Thoracic aorta (tissue), 2 donors: ENCODE results near the gene RBPJL. TPM values are rescaled to one million over a fixed set of nuclear protein-coding genes. Genes with fewer than 3 reads are reported as not detected.

ENCODE experiments used
- ATAC-seq: fragments of 150-250 bp; one replicate; pipeline ENCODE4 v1.8.0; 2017; ENCODE audit warnings: low read depth; ENCODE audit not compliant: insufficient number of reproducible peaks, low FRiP score
- DNase-seq: peaks from one replicate; pipeline ENCODE4 v3.0.0-alpha.2; 2020; ENCODE audit warnings: low spot score
- H3K27ac ChIP-seq, 2 donors: fragments of 200-600 bp; sonication (generic); 1 replicate in 1 of 2; 2 replicates in 1 of 2; pipeline ENCODE4 v1.5.1; 2016; ENCODE audit warnings: mild to moderate bottlenecking in 2 of 2, moderate library complexity in 2 of 2
- H3K27me3 ChIP-seq: fragments of 200-600 bp; sonication (generic); replicated peaks from 2 replicates; pipeline ENCODE4 v1.6.0; 2016; ENCODE audit warnings: mild to moderate bottlenecking; ENCODE audit not compliant: insufficient read depth
- H3K36me3 ChIP-seq: fragments of 200-600 bp; sonication (generic); one replicate; pipeline ENCODE4 v1.5.1; 2016
- H3K4me1 ChIP-seq, 2 donors: fragments of 200-600 bp; sonication (generic); 1 replicate in 1 of 2; 2 replicates in 1 of 2; pipeline versions ENCODE4 v1.5.1 to v1.6.0; 2016; ENCODE audit warnings: low read depth in 2 of 2, mild to moderate bottlenecking in 1 of 2; ENCODE audit not compliant: control insufficient read depth in 1 of 2
- H3K4me3 ChIP-seq: fragments of 200-600 bp; sonication (generic); 2 replicates; pipeline ENCODE4 v1.5.1; 2016; ENCODE audit warnings: mild to moderate bottlenecking
- H3K9me3 ChIP-seq: fragments of 200-600 bp; sonication (generic); 2 replicates; pipeline ENCODE4 v1.5.1; 2016
- CTCF ChIP-seq: fragments of 200-600 bp; sonication (generic); IDR thresholded peaks from one replicate; pipeline ENCODE4 v1.5.1; 2019; ENCODE audit warnings: antibody characterized with exemption
- total RNA-seq, 2 donors: library from RNA; depleted of rRNA; stranded (reverse); fragments of >200 nt; gene quantifications; one replicate each; pipeline versions ENCODE4 v1.1.0 to v1.2.3, GENCODE V29; 2016

The RBPJL gene
- total RNA-seq, 2 donors from 2014 or later, result not detected

GRCh38 chr20:45367126-45367525 lies 60.5 kb downstream of the RBPJL start:
- ATAC-seq (no peak), DNase-seq (no peak)
- no peaks in the 10 kb centered on the region for H3K27me3 ChIP-seq
- no peak overlapping the region for H3K27ac ChIP-seq
- peaks cover 5 to 23% of the 10 kb centered on the region in 2 donors for H3K4me1 ChIP-seq
- no peak for TF ChIP-seq CTCF
- H3K4me3 ChIP-seq, result no peak overlapping the region
- no peaks in the 10 kb centered on the region for H3K9me3 ChIP-seq
- H3K36me3 ChIP-seq, result peaks cover 18% of the 10 kb centered on the region

Other genes starting within 250 kb of the RBPJL start
- gene KCNS1, start 205.7 kb upstream of the RBPJL start, total RNA-seq, result not detected
- not detected for gene WFDC5, start 191.7 kb upstream of the RBPJL start, total RNA-seq
- gene WFDC12, start 182.4 kb upstream of the RBPJL start, total RNA-seq, result not detected
- gene PI3, start 131.9 kb upstream of the RBPJL start, total RNA-seq, result not detected
- gene SEMG1, start 99.8 kb upstream of the RBPJL start, total RNA-seq, result not detected
- gene SEMG2, start 85.5 kb upstream of the RBPJL start, total RNA-seq, result not detected
- gene SLPI, start 52.3 kb upstream of the RBPJL start, total RNA-seq, result 10 to 100 TPM; 44.3 to 56.0 TPM
- under 1 TPM in 1 of 2 donors, not detected in 1; 0.27 TPM for gene MATN4, start 1.5 kb downstream of the RBPJL start, total RNA-seq
- gene SDC4, start 41.6 kb downstream of the RBPJL start, total RNA-seq, result 100 to 1,000 TPM in 1 of 2 donors, 10 to 100 TPM in 1; 93.5 to 108 TPM
- gene SYS1, start 56.3 kb downstream of the RBPJL start, total RNA-seq, result 10 to 100 TPM; 24.6 to 40.8 TPM
- gene TP53TG5, start 71.5 kb downstream of the RBPJL start, total RNA-seq, result not detected
- 100 to 1,000 TPM in 1 of 2 donors, 10 to 100 TPM in 1; 97.6 to 120 TPM for gene DBNDD2, start 101.4 kb downstream of the RBPJL start, total RNA-seq
- gene PIGT, start 109.3 kb downstream of the RBPJL start, total RNA-seq, result 100 to 1,000 TPM; 117 to 169 TPM
- not detected for gene WFDC2, start 162.9 kb downstream of the RBPJL start, total RNA-seq
- not detected for gene SPINT3, start 208.8 kb downstream of the RBPJL start, total RNA-seq
- gene WFDC6, start 232.6 kb downstream of the RBPJL start, total RNA-seq, result not detected
- gene EPPIN, start 240.6 kb downstream of the RBPJL start, total RNA-seq, result not detected